ENCODE data around the gene SLC26A11.

The SLC26A11 gene

GRCh38 chr17:80224683-80225082 is 4.5 kb downstream of the SLC26A11 start:
- TF ChIP-seq ZFX (IDR thresholded peaks at IDR 0.05) (no peak), CTCF (conservative IDR thresholded peaks at IDR 0.05) (no peak)

GRCh38 chr17:80225230-80225629 is 5.0 kb downstream of the SLC26A11 start:
- no peak overlapping the region for H3K27ac ChIP-seq
- TF ChIP-seq ZFX (IDR thresholded peaks at IDR 0.05) (no peak), CTCF (conservative IDR thresholded peaks at IDR 0.05) (no peak)

More at GRCh38 chr17:80224683-80225082, 4.5 kb downstream of the SLC26A11 start:
- H3K27ac ChIP-seq = no peak overlapping the region

- TF ChIP-seq CTCF (conservative IDR thresholded peaks at IDR 0.05) (no peak), ZFX (IDR thresholded peaks at IDR 0.05) (no peak)
- no peak overlapping the region for H3K27ac ChIP-seq
Observed at GRCh38 chr17:80227156-80227555, 6.9 kb downstream of the SLC26A11 start.

- no peak overlapping the region for H3K27ac ChIP-seq
- no peak for TF ChIP-seq CTCF (conservative IDR thresholded peaks at IDR 0.05)
- TF ChIP-seq ZFX (IDR thresholded peaks at IDR 0.05) = no peak
Observed at GRCh38 chr17:80227666-80228065, 7.4 kb downstream of the SLC26A11 start.

- no peak for TF ChIP-seq ZFX (IDR thresholded peaks at IDR 0.05)
- TF ChIP-seq CTCF (conservative IDR thresholded peaks at IDR 0.05) = no peak
- H3K27ac ChIP-seq = no peak overlapping the region
Observed at GRCh38 chr17:80228477-80228876, 8.2 kb downstream of the SLC26A11 start.

- H3K27ac ChIP-seq = no peak overlapping the region
- no peak for TF ChIP-seq CTCF (conservative IDR thresholded peaks at IDR 0.05)
- no peak for TF ChIP-seq ZFX (IDR thresholded peaks at IDR 0.05)
Observed at GRCh38 chr17:80229011-80229410, 8.8 kb downstream of the SLC26A11 start.

- no peak for TF ChIP-seq ZFX (IDR thresholded peaks at IDR 0.05)
- TF ChIP-seq CTCF (conservative IDR thresholded peaks at IDR 0.05) = no peak
Observed at GRCh38 chr17:80232438-80232837, 12.2 kb downstream of the SLC26A11 start.

More at GRCh38 chr17:80232438-80232837, 12.2 kb downstream of the SLC26A11 start:
- H3K27ac ChIP-seq = no peak overlapping the region
